TTC549 (cell line): ENCODE results near the gene NFIB.

Source experiments
- FAIRE-seq: peaks from 2 replicates; lab custom pipeline; 2012; peaks lifted over from hg19 to GRCh38; lab: Jason Lieb, UNC

The NFIB gene

DNA sequence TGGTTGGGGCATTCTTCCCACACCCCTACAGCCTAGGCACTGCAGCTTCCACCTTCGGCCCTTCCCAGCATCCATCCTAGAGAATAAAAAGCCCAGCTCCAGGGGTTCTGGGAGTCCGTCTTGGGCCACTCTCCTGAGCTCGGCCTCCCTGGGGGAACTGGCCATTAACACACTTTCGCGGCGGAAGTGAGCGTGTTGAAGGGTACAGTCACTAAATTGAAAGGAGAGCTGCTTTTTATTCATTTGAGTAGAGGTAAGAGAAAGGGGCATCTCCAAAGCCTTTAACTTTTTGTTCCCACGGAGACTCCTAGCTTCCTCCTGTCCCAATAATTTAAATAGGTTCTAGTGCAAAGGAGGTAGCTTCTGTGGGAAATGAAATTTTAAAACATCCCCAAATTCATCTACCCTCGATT is 31.0 kb upstream of the NFIB start:
- no peak for FAIRE-seq

DNA sequence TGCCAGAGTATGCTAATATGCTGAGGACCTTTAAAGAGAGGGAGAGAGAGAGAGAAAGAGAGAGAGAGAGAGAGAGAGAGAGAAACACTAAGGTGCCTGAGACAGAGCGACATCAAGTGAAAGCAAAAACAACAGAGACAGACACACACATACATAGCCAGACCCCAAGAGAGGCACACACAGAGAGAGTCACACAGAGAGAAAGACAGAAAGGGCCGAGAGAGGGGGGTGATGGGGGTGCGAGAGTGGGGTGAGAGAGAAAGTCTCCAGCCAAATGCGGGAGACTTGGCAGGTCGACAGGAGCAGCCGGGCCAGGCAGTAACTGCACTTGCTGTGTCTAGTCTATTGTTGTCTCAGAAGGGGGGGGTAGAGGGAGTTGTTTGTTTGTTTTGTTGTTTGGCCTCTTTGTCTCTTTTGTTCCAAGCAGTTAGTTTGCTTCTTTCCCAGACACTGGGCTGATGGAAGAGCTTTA is 30.1 kb upstream of the NFIB start:
- no peak for FAIRE-seq

DNA sequence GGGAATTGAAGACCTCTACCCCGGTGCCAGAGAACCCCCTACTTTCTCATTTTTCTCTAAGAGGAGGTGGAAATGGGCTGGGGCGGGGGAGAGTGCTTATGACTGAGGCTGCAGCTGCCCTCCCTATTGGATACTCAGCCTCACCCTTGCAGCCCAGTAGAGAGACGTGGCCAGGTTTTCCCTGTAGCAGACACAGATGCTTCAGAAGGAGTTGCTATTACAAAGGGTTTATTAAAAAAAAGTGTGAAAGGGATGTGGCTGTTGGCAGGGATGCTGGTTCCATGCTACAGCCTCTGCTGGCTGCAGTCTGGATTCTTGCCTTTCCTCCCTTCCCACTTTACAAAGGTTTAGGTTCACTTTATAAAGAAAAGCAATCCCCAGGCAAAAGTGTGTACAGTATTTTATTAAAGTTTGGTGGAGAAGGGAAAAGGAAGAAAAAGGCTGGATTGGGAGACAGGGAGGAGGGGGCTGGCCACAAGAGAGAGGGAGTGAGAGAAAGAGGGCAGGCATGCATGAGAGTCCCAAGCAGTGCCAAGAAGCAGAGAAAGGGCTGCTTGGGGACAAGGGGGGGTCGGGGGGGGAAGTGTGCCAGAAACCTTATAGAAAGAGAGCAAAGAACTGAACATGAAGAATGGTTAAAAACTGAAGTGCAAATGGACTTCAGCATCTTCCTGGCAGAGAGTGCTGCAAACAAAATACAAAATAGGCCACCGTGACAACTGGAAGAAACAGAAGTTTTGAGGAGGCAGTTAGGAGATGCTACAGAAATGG is 29.5 kb upstream of the NFIB start:
- FAIRE-seq: no peak

DNA sequence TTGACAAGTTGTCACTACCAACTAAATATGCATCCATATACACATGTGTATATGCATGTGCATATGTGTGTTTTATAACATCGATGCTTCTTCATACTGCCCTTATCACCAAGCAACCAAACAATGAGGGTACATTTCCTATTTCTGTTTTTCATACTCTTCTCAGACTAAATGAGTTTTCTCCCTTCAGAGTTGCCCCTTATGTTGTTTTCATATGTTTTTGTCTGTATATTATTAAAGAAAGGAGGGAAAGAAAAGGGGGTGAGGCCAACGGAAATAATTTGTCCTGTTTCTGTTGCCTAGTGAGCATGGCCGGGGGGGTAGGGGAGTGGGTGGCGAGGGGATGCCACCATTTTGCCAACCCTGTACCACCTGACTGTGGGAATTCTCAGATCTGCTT is 28.8 kb upstream of the NFIB start:
- no peak for FAIRE-seq

- no peak for FAIRE-seq
Measured at GRCh38 chr9:14341437-14342122, 27.6 kb upstream of the NFIB start.

- FAIRE-seq: no peak
Measured at GRCh38 chr9:14340994-14341393, 27.1 kb upstream of the NFIB start.

GRCh38 chr9:14340219-14340873 is 26.4 kb upstream of the NFIB start:
- FAIRE-seq: no peak

DNA sequence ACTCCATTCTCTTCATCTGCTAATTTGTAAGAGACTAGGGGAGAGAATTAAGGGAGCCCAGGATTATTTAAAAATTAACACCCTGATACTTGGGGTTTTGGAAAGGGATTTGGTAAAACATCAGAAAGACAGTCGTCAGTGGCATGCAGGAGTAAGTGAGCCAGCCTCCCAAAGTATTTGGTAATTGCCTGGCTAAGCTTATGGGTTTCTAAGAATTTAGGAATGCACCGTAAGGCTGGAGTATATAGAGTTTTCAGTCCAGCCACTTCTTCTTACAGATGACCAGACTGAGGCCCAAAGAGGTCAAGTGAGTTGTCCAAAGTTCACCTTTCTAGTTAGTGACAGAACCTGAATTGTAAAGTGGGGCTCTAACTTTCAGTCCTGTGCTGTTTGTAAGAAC is 25.8 kb upstream of the NFIB start:
- no peak for FAIRE-seq

DNA sequence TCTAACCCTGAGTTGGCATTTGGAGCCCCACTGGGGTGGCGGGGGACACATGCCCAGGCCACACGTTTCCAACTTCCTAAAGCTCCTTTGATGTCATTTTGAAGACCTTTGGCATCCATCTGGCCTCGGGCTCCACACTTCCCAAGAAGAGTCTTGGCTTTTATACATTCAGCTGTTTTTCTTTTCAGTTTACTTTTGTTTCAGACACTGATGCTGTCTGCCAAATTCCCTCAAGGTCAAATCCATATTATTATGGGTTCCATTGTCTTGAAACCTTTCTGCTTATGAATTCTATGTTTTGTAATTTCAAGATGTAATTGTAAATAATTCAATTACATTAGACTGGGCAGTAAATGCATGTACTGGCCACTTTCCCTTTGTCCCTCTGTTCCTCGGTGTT is 23.7 kb upstream of the NFIB start:
- no peak for FAIRE-seq

DNA sequence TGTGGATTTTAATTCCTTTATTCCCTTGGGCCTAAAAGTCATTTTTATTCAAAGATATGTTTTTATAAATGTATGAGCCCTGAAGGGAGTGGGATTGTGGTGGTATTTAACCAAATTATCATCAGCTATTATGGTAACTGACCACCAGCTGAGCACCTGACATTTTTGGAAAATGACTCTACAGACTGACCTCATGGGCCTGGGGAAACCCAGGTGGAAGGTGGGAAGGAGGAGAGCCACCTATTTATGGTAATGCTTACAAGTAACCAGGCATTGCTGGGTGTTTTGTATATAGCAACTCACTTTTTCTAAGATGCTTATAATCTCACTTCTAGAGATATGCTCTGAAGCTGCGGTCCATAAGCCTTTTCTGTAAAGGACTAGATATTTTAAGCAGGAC is 22.3 kb upstream of the NFIB start:
- no peak for FAIRE-seq

- no peak for FAIRE-seq
Measured at GRCh38 chr9:14331120-14331519, 17.2 kb upstream of the NFIB start.

DNA sequence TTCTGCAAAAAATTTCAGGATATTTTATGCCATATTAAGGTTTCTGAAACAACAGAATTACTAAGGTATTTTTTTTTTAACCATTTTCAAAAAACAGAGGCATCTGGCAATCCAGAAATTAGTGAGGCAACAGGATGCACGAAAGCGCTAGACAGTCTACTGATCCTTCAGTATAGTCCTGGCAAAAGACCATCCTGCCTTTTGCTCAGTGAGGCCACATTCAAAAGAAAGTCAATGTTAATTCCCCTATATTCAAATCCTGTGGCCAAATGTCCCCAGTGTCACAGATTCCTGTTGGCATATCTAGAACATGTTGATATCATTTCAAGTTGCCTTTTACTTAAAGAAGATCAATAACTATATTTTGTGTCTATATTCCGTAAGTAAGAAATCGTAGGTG is 13.1 kb upstream of the NFIB start:
- FAIRE-seq: no peak

- no peak for FAIRE-seq
Measured at GRCh38 chr9:14326264-14326826, 12.4 kb upstream of the NFIB start.

DNA sequence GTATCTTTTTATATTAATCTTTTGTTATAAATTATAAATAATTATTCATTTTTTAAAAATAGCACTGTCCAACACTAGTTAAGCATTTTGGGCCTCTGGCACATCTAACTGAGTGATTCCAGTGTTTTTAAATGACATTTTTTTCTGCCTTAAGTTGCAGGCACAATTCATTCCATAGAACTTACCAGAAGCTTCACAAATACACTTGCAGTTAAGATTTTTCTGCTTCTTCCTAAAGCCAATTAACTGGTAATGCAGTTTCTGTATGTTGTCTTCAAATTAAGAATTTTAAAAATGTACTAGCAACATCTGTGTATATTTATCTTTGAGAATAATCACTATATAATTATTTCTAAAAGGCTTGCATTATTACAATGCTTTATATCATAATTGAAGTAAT is 11.2 kb upstream of the NFIB start:
- no peak for FAIRE-seq

DNA sequence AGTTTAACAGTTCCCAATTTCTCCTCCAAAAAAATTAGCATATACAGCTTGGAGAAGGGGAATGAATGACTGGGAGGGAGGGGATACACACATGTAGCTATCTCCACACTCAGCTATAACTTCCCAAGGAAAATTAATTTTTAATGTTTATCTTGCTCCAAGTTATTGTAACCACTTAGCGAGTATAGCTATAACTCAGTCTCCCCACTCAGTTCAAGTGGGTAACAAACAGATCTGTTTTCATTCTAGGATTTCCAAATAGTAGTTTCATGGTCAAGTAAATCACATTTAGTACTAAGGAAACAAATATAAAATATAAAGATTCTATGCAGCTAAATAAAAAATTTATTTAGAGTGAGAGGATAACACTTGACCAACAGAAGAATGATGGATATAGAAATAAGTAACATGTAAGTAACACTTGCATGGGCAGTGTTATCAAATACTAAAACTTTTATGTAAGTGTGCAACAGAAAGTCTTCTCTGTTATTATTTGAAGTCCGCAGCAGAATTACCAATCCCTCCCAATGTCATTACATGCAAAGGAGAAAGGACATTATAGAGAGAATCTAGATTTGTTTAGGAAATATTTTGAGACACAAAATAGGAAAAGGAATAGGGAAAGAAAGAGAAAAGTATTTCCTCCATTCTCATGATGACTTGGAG is 10.2 kb upstream of the NFIB start:
- no peak for FAIRE-seq

DNA sequence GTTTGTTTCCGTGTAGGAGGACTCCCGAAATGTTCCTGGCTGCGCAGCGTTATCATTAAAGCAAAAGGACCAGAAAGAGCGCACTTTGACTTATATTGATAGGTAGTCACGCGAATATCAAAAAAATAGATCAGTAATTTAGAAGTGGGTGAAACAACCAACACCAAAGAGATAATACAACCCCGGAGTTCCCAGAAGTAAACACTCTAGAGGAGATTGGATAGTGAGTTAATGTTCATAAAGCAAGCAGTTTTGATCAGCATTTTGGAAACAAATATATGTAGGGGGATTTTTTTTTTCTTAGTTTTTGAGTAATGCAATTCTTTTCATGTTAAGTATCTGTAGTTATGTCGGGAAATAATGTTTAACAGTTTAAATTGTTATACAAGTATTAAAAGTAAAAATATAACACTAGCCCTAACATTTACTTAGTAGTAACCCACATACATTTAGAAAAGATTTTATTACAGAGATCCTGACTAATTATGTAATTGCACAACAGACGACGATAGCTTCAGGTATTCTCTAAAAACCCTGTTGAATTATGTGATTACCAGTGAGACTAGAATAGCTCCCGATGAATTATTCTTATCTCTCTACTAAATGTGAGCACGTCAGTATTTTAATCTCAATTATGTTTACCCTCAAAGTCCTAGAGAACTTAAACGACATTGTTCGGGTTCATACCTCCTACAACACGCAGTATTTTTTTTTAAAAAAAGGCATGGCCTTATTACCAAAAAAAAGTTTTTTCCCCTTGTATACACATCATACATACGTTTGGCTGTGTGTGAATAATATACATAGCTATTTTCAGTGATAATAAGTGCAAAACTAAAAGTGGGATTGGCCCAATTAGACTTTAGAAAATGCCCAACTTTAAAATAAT is 9.4 kb upstream of the NFIB start:
- peak; percentile 38 for FAIRE-seq

DNA sequence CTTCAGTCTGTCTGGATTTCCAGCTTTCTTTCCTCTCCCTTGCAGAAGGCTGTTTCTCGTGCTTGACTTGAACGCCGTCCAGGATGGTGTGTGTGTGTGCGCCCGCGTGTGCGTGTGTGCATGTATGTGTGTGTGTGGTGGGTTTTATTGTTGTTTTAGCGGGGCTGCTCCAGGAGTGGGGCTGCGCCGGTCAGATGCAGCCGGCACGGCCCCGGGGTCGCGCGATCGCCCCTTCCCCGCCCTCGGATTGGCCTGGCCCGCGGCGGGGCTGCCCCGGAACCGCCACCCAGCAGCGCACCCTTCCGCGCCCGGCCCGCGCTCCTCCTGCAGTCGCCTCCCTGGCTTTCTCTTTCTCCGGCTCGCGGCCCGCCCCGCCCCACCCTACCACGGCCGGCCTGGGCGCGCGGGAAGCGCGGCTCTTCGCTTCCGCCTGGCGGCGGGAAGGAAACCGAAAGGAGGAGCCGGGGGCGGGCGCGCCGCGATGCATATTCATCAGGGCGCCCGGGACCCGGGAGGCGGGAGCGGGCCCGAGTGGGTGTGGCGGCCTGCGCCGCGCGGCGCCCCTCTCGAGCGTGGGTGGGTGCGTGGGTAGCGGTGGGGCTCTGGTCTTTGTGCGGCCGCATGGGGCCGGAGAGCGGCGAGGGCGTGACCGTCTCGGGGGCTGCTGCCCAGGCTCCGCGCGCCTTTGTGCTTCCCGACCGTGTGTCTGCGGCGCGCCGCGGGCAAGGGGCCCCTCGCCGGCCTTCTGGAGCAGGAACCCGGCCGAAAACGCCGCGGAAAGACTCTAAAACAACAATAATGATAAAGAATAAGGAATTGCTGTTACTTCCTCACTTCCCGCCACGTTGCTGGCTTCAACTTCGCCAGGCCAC is 8.5 kb upstream of the NFIB start:
- FAIRE-seq: no peak

DNA sequence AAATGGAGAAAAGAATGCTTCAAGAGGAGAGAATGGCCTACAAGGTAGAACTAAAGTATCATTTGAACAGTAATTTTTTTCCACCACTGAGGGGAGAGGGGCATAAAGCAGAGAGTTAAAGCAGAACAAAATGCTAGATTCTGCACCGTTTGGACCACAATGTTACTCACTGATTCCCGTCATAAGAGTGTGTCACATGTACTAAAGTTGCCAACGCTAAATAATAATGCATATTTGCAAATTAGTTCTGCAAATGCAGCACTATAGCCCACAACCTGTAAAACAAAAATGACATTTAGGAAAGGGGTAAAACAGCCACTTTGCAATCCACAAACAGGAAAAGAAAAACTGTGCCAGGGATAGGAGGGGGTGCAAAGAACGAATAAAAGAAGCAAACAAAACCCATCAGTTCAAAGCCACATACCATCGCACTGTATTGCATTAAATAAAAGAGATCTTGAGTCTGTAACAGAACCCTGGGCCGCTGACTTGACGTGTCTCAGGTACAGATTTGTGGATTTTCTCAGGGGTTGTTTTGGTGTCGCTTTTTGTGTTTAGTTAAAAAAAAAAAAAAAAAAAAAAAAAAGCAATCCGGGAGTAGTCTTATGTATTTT is 7.7 kb upstream of the NFIB start:
- no peak for FAIRE-seq

DNA sequence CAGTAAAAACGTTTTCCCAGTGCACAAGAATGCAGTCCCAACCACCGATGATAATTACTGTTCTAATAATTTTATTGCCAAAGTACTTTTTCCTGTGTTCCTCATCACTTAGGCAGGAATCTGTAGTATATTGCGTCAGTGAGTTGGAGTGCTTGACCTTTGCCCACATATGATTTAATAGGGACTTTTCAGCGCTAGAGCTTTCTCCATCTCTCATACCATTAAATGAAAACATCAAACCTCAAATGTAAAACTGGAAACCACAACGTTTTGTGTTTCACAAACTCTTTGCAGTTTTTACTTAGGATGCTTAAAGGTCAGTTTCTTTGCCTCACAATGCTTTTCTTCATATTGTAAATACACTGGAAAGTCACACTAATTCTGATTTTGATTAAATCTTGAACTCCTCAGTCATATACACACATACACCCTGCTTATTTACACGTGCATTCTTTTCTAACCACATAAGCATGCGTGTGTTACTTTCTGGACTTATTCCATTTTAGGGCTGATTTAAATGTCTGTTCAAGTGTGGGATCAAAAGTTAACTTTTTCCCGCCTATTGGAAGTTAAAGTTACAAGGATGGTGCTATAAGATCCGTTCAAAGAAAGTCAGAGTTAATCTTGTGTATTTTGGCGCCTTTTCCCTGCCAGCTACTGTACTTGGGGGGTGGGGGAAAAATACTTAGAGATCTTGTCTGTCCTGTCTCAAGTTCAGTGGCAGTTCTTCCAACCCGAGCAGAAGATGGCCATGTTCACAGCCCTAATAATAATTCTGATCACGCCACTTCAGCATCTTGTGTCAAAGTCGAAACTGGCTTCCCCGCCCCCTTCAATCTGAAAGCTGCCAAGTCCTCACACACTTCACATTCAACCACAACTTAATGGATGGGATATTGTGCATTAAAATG is 6.6 kb upstream of the NFIB start:
- no peak for FAIRE-seq
